HFFc6 (cell line): ENCODE measurements around the gene TERT. TPM values are rescaled to one million over a fixed set of nuclear protein-coding genes. Genes with fewer than 3 reads are reported as not detected.
"Not testable (repeated sequence)": the region's sequence is repeated elsewhere in the genome, so short reads cannot be mapped to it uniquely, and the experiment has no call there.

ENCODE experiments used
- DNase-seq: peaks from one replicate; pipeline ENCODE4 v3.0.0-alpha.2; 2018
- H3K27ac Mint-ChIP-seq: 2 replicates; pipeline ENCODE4 v1.8.0; 2020; ENCODE audit warnings: mild to moderate bottlenecking, mixed read lengths
- H3K27me3 Mint-ChIP-seq: 2 replicates; pipeline ENCODE4 v1.8.0; 2021; ENCODE audit warnings: mild to moderate bottlenecking, moderate library complexity, mixed read lengths; ENCODE audit not compliant: insufficient read depth
- H3K36me3 Mint-ChIP-seq: 2 replicates; pipeline ENCODE4 v1.8.0; 2021; ENCODE audit warnings: low read depth, mixed read lengths
- H3K4me1 Mint-ChIP-seq: 2 replicates; pipeline ENCODE4 v1.8.0; 2020; ENCODE audit warnings: low read depth, mixed read lengths
- H3K4me3 Mint-ChIP-seq: 2 replicates; pipeline ENCODE4 v1.8.0; 2020; ENCODE audit warnings: mild to moderate bottlenecking, moderate library complexity, mixed read lengths
- H3K9me3 Mint-ChIP-seq: 2 replicates; pipeline ENCODE4 v1.8.0; 2020; ENCODE audit warnings: mild to moderate bottlenecking, mixed read lengths
- CTCF ChIP-seq: fragments of 200-600 bp; sonication (generic); IDR thresholded peaks from 2 replicates; pipeline ENCODE4 v1.5.0; 2021; ENCODE audit warnings: antibody characterized with exemption, mild to moderate bottlenecking
- long read RNA-seq: library from polyadenylated mRNA; unstranded; transcript quantifications from one replicate; pipeline ENCODE4 v2.0.0, GENCODE V29; 2019
- total RNA-seq, 6 experiments: library from RNA; stranded (reverse); fragmentation: NEBNext Ultra II Directional; extraction: Animal tissue kit (Norgen Biotek cat#: 25700); gene quantifications; 2 replicates in 1 of 6; 3 replicates in 5 of 6; pipeline ENCODE4 v1.2.3, GENCODE V29; 2021

Gene TERT
- total RNA-seq: 1,000 to 10,000 TPM; 2,350 to 4,507 (median 3,883) TPM
- long read RNA-seq, partial matches to known transcripts: 1 of 1 reads
- long read RNA-seq, other reads (novel, unspliced or antisense): 0 of 1 reads

- Mint-ChIP-seq H3K4me3 (peak within 1 kb of the TSS; percentile 86), H3K9me3 (peaks cover 19% of the 10 kb centered on the region), H3K27me3 (peaks cover 24% of the 10 kb centered on the region)
Observed at GRCh38 chr5:1294835-1295649, at the start of gene TERT. Gene TERT (minus strand): TSS chr5:1295068. CDS start chr5:1294989, 79 bp downstream.

GRCh38 chr5:1343931-1344901, 49.3 kb upstream of the TERT start:
- Mint-ChIP-seq H3K27me3 (peaks cover 2% of the 10 kb centered on the region), H3K36me3 (peaks cover 22% of the 10 kb centered on the region), H3K27ac (peak overlapping the region; percentile 65), H3K9me3 (no peaks in the 10 kb centered on the region), H3K4me3 (peak overlapping the region; percentile 90), H3K4me1 (peaks cover 22% of the 10 kb centered on the region)
- no peak for DNase-seq
- TF ChIP-seq CTCF: no peak

More at GRCh38 chr5:1294835-1295649, at the start of gene TERT:
- DNase-seq: peak; percentile 47
- Mint-ChIP-seq H3K27ac (peak within 1 kb of the TSS; percentile 87; the same call in 1 of the 2 replicates), H3K4me1 (no peaks in the 10 kb centered on the region), H3K36me3 (no peaks in the 10 kb centered on the region)
- no peak for TF ChIP-seq CTCF

- peaks cover 22% of the 10 kb centered on the region for H3K4me1 Mint-ChIP-seq
- peak overlapping the region; percentile 38; the same call in 1 of the 2 replicates for H3K27ac Mint-ChIP-seq
- H3K4me3 Mint-ChIP-seq: peak overlapping the region; percentile 90
- no peaks in the 10 kb centered on the region for H3K9me3 Mint-ChIP-seq
- H3K36me3 Mint-ChIP-seq: peaks cover 22% of the 10 kb centered on the region
- no peak for DNase-seq
- TF ChIP-seq CTCF: no peak
- peaks cover 2% of the 10 kb centered on the region for H3K27me3 Mint-ChIP-seq
Observed at GRCh38 chr5:1343315-1343751, 48.5 kb upstream of the TERT start.

GRCh38 chr5:1342711-1343110, 47.8 kb upstream of the TERT start:
- not testable (repeated sequence) for DNase-seq, H3K27me3 Mint-ChIP-seq, H3K27ac Mint-ChIP-seq, H3K4me3 Mint-ChIP-seq, H3K9me3 Mint-ChIP-seq
- Mint-ChIP-seq H3K4me1 (peaks cover 22% of the 10 kb centered on the region), H3K36me3 (peaks cover 22% of the 10 kb centered on the region)

- H3K36me3 Mint-ChIP-seq: peaks cover 22% of the 10 kb centered on the region
- no peak for DNase-seq
- no peak overlapping the region for H3K27ac Mint-ChIP-seq
- H3K4me3 Mint-ChIP-seq: no peak overlapping the region
- TF ChIP-seq CTCF: no peak
- no peaks in the 10 kb centered on the region for H3K9me3 Mint-ChIP-seq
- peaks cover 22% of the 10 kb centered on the region for H3K4me1 Mint-ChIP-seq
- peaks cover 2% of the 10 kb centered on the region for H3K27me3 Mint-ChIP-seq
Observed at GRCh38 chr5:1342268-1342667, 47.4 kb upstream of the TERT start.
